Stimulated activated CD8-positive, alpha-beta memory T cell treated with anti-CD3 and anti-CD28 coated beads, Interleukin-4, amount 100 ng/mL, for 1 hour (primary cell): ENCODE data around the gene CCL28.
"Not testable (repeated sequence)": the region's sequence is repeated elsewhere in the genome, so short reads cannot be mapped to it uniquely, and the experiment has no call there.

Experiments
- DNase-seq, 2 donors: peaks; one replicate each; pipeline ENCODE4 v3.0.0-alpha.2; 2020; ENCODE audit warnings: low read depth in 2 of 2, low spot score in 1 of 2

CCL28 gene

DNA sequence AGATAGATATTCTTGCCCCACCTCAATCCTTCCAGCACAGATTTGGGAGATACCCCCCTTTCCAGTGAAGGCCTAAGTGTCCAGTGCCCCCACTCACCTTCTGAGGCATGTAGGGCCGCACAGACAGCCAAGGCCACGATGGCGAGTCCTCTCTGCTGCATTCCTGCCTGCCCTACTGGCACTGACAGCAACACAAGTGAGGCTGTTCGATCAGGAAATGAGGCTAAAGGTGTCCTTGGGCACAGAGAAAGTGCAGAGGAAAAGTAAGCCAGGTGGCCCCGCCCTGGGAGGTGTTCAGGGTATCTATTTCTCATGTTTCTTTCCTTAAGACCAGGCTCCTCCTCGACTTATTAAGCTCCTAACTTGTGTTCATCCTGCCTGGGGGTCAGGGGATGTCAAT lies at the start of gene CCL28:
TSS of gene CCL28 (minus strand) at position 236 of the 400 bp plus-strand sequence. CDS start at position 161, 75 bp downstream.
- no peak for DNase-seq

- DNase-seq = no peak
Observed at GRCh38 chr5:43461066-43461465, 48.9 kb upstream of the CCL28 start.

DNA sequence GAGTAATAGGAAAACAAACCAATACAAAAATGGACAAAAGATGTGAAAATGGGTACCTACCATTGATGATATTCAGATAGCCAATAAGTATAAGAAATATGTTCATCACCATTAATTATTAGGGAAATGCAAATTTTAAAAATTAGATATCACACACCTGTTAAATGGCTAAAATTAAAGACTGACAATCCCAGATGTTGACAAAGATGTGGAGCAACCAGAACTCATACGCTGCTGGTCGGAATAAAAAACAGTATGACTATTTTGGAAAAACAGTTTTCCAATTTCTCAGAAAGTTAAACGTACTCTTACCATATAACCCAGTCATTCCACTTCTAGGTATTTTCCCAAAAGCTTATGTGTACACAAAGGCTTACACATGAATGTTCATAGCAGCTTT lies 44.4 kb upstream of the CCL28 start:
- no peak for DNase-seq

GRCh38 chr5:43441575-43441974 lies 29.4 kb upstream of the CCL28 start:
- not testable (repeated sequence) for DNase-seq

GRCh38 chr5:43437062-43437660 lies 25.0 kb upstream of the CCL28 start:
- DNase-seq = no peak

- DNase-seq = no peak
Observed at GRCh38 chr5:43433382-43433781, 21.2 kb upstream of the CCL28 start.

DNA sequence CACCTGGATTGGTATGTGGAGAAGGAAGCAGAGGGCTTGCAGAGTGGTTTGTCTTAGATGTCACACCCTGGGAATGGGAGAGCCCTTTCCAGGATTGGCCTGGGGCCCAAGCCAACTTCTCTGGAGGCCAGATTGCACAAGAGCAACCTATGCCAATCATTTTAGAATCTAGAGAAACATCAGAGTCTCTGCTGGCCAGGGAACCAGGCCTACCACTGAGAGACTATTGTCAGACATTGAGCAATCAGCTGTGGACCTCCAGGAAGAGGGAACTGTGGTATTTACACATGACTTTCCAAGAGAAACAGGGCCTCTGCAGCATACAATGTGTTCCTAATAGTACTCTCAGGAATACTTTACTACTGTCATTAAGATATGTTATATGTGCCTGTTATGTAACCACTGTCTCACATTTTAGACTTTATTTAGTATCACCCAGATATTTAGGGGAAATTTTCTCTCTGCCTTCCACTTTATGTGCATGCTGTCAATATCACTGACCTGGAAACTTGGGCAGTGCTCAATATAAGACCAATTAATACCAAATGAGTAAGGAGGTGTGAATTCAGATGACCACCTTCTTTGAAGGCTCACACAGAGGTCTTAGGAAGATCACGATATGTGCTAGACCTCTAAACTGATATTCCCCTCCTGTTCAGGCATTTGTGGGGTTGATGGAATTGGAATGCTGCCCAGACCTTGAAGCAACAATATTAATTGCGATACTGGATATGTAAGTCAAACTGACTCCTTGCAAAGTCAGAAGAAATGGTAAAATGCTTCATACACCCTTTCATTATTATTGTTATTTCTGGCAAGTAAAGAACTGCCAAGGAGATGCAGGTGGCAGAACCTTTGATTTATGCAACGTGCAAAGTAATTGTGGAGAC lies 20.5 kb upstream of the CCL28 start:
- DNase-seq = no peak

DNA sequence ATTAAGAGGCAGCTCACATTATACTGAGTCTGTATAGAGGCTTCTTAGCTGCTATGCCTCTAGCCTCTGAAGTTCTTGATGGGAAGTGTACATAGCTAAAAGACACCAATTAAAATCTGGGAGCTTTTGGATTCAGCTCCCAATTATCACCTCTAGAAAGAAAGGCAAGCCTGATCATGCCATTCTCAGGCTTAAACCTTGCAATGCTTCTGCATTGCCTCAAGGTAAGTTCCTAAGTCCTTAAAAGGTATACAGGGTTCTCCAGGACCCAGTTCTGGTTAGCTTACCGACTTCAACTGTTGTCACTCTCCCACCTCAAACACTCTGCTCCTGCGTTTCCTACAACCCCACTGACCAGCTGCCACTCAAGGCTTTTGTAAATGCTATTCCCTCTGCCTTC lies 17.5 kb upstream of the CCL28 start:
- DNase-seq = no peak

DNA sequence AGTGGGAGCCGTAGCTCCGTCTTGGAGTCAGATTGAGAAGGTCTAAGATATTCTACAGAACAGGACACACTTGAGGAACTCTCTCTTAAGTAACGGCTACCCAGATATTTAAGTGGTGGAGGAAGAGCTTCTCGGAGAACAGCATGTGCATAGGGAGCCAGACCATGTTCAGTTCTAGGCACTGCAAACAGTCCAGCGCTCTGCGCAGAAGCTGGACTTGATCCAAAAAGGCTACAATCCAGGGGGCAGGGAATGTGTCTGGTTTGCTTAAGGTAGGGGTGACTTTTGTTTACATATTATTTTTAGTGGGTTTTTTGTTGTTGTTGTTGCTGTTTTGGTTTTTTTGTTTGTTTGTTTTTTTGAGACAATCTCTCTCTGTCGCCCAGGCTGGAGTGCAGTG lies 16.8 kb upstream of the CCL28 start:
- no peak for DNase-seq

DNA sequence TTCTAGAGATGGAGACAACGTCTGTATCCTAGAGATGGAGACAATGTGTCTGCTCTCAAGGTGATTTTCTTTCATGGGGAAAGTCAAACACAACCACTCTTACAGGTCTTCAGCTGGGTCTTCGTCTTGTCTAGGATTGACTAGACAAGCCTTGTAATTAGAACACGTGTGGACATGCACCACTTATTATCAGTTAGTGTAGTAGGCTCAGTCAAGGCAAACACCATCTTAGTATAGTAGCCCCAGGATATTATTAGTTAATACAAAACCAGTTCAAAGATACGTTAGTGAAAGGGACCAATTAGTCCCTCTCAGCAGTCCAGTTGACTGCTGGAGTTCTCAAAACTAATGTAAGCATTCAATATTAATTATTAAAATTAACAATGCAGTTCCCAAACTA lies 15.1 kb upstream of the CCL28 start:
- no peak for DNase-seq

DNA sequence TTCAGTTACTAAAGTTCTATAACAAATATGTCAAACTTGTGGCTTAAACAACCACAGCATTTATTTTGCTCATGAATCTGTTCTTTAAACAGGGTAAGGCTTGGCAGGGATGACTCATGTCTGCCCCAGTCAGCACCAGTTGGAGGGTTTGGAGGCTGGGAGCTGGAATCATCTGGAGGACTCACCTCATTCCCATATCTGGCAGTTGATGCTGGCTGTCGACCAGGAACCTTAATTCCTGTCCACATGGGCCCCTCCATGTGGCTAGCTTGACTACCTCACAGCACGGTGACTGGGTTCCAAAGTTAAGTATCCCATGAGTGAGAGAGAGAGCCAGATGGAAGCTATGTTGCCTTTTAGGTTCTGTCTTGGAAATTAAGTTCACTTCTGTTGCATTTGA lies 13.8 kb upstream of the CCL28 start:
- DNase-seq = no peak

DNA sequence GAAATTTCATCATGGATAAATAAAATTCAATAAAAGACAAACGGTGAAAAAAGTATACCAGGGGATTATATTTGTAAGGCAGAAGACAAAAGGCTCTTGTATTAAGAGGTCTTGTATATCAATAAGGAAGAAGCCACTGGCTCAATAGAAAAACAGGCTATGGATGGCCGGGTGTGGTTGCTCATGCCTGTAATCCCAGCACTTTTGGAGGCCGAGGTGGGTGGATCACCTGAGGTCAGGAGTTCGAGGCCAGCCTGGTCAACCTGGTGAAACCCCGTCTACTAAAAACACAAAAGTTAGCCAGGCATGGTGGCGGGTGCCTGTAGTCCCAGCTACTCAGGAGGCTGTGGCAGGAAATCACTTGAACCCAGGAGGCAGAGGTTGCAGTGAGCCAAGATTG lies 10.9 kb upstream of the CCL28 start:
- DNase-seq = not testable (repeated sequence)

GRCh38 chr5:43422143-43422542 lies 10.0 kb upstream of the CCL28 start:
- DNase-seq = no peak

DNA sequence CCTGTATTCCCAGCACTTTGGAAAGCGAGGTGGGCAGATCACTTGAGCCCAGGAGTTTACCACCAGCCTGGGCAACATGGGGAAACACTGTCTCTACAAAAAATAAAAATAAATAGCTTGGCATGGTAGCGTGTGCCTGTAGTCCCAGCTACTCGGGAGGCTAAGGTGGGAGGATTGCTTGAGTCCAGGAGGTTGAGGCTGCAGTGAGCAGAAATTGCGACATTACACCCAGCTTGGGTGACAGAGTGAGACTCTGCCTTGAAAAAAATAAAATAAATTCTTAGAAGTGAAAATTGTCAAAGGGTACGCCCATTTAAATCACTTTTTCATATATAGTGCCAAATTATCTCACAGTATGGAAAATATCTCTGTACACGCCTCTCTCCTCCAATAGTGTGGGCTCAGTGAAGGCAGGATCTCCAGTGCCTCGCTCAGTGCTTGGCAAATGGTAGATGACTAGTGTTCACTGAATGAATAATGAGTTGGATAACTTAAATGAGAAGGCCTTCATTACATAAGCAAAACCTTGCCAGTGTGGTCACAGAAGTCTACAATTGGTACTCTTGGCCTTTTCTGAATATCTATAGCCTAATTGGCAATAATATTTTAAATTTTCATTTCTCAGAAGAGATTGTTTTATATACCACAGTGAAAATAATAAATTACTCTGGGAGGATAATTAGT lies 9.4 kb upstream of the CCL28 start:
- DNase-seq = no peak

GRCh38 chr5:43420241-43420640 lies 8.1 kb upstream of the CCL28 start:
- no peak for DNase-seq

GRCh38 chr5:43418561-43418960 lies 6.4 kb upstream of the CCL28 start:
- no peak for DNase-seq

DNA sequence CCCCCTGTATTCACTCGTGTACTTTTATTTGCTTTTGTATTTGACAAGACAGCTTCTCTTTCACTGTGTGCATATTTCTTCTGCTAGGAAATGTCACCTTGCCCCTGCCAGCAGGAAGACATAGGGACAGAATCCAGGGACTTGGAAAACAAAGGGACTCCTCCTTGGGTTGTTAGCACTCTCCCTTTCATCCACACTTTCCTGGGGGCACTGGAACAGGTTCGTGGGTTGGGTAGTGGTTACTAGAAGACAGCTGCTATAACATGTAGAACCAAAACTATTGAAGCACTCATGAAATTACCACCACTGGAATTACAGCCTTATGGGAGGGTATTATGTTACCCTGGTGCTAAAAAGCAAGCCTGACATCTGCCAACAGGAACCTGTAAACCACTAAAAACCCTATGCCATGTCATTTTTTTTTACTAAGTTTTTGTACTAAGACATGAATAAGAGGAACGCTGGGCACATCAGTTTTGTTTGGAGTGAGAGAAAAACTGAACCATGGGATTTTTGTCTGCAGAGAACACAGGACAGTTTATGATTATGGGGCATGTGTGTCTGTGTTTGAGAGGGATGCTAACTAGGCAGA lies 4.7 kb upstream of the CCL28 start:
- no peak for DNase-seq

DNA sequence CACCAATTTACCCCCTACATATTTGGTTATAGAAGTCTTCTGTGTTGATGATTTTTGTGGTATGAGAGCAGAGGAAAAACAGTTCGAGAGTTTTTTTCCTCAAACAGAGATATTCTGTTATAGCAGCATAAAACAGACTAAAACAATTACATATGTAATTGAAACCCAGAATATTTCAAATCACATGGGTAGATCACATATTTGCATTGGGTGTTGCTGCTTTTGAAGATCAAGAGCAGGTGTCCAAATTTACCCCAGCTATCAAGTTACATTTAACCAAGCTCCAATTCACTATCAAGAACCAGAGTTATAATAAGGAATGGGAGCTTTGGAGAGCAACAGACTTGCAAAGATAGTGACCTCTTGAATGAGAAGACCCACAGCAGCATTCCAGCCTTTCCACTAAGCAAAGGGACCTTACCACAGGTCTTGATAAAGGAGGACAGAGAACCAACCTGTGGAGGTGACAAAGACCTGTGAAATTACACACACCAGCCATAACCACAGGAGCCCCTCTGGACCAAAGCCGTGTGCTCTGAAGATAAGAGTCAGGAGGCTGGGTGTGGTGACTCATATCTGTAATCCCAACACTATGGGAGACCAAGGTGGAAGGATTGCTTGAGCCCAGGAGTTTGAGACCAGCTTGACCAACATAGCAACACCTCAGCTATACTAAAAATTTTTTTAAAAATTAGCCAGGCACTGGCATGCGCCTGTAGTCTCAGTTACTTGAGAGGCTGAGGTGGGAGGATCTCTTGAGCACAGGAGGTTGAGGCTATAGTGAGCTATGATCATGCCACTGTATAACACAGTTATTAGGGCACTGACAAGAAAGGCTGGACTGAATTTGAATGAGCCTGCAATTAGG lies 4.0 kb upstream of the CCL28 start:
- no peak for DNase-seq

GRCh38 chr5:43413966-43414365 lies 1.8 kb upstream of the CCL28 start:
- no peak for DNase-seq

GRCh38 chr5:43412644-43413043 lies 453 bp upstream of the CCL28 start:
- DNase-seq = no peak

DNA sequence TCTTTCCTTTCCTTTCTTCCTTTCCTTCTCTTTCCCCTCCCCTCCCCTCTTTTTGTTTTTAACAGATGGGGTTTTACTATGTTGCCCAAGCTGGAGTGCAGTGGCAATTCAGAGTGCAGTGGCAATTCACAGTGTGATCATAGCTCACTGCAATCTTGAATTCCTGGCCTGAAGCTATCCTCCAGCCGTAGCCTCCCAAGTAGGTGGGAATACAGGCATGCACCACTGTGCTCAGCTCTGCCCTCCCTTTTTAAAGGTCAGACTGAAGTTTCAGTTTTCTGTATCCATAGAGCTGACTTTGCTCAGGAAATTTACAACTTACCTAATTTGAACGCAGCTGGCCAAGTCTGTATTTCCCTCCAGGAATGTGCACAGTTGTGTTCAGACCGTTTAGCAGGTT lies 696 bp downstream of the CCL28 start:
- DNase-seq = no peak
